Hematopoietic multipotent progenitor cell treated with erythropoietin and hydrocortisone succinate and interleukin-3 and kit ligand, for 4 days (in vitro differentiated cells): ENCODE results near the gene OR4C5.
"Not testable (repeated sequence)": the region's sequence is repeated elsewhere in the genome, so short reads cannot be mapped to it uniquely, and the experiment has no call there.

Source experiments
- DNase-seq: peaks from one replicate; pipeline ENCODE4 v3.0.0-alpha.2; 2015

OR4C5 gene

GRCh38 chr11:48366365-48366764, at the start of gene OR4C5:
Gene OR4C5 (minus strand): TSS chr11:48366465. CDS start chr11:48366465, 0 bp downstream.
- no peak for DNase-seq

- no peak for DNase-seq
Observed at GRCh38 chr11:48384670-48385069, 18.4 kb upstream of the OR4C5 start.

GRCh38 chr11:48384151-48384550, 17.9 kb upstream of the OR4C5 start:
- DNase-seq = not testable (repeated sequence)

- DNase-seq = not testable (repeated sequence)
Observed at GRCh38 chr11:48361289-48361688, 5.0 kb downstream of the OR4C5 start.

- DNase-seq = no peak
Observed at GRCh38 chr11:48354677-48355076, 11.6 kb downstream of the OR4C5 start.

GRCh38 chr11:48354013-48354412, 12.3 kb downstream of the OR4C5 start:
- DNase-seq = no peak

GRCh38 chr11:48346286-48346685, 20.0 kb downstream of the OR4C5 start:
- DNase-seq = not testable (repeated sequence)

GRCh38 chr11:48342505-48342904, 23.8 kb downstream of the OR4C5 start:
- not testable (repeated sequence) for DNase-seq

- DNase-seq = no peak
Observed at GRCh38 chr11:48341466-48341865, 24.8 kb downstream of the OR4C5 start.

GRCh38 chr11:48324620-48325019, 41.6 kb downstream of the OR4C5 start, which contains the start of gene OR4C3:
Gene OR4C3 (plus strand): TSS chr11:48324920. CDS start chr11:48325022, 102 bp downstream.
- not testable (repeated sequence) for DNase-seq

- not testable (repeated sequence) for DNase-seq
Observed at GRCh38 chr11:48319813-48320212, 46.5 kb downstream of the OR4C5 start.
